Brain microvascular endothelial cell (primary cell): ENCODE measurements around the gene ANAPC10.
A peak's percentile ranks its signal among the peaks of the same experiment; 100 is the strongest.

Experiments used
- DNase-seq: peaks from one replicate; pipeline ENCODE4 v3.0.0-alpha.2; 2020
- H3K27ac ChIP-seq: fragments of 250-450 bp; sonication (Bioruptor Pico); 2 replicates; pipeline ENCODE4 v1.5.1; 2020; ENCODE audit warnings: mild to moderate bottlenecking, moderate library complexity
- H3K27me3 ChIP-seq: fragments of 250-450 bp; sonication (Bioruptor Pico); replicated peaks from 2 replicates; pipeline ENCODE4 v1.5.1; 2020; ENCODE audit warnings: mild to moderate bottlenecking
- H3K36me3 ChIP-seq: fragments of 250-450 bp; sonication (Bioruptor Pico); replicated peaks from 2 replicates; pipeline ENCODE4 v1.5.1; 2020; ENCODE audit warnings: mild to moderate bottlenecking
- H3K4me3 ChIP-seq: 2 replicates; pipeline ENCODE4 v1.5.1; 2011; ENCODE audit warnings: low read depth, mild to moderate bottlenecking, control low read depth, low read length, moderate library complexity
- CTCF ChIP-seq: IDR thresholded peaks from 2 replicates; pipeline ENCODE4 v1.5.1; 2011; ENCODE audit warnings: low read depth, mild to moderate bottlenecking, moderate library complexity, low read length, control low read depth, inconsistent platforms; ENCODE audit errors: missing control alignments
- in situ Hi-C: cut with HindIII; loops from 2 replicates; pipeline ENCODE4 v1.10.0; 2017; ENCODE audit warnings: low sequenced_read_pairs, low pct_ligation_motif_present

The ANAPC10 gene

DNA sequence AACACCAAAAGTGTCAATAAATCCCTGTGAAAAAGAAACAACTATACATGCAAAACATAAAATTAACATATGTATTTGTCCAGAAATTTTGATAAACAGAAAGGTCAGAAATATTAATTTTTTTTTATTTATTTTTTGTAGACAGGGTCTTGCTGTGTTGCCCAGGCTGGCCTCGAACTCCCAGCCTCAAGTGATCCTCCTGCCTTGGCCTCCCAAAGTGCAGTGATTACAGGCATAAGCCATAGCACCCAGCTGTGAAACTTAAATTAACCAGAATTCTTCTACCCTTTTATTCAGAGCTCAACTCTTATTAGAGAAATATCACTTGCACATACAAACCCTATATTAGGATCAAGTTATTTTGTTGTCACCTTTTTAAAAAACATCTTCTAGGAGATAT, 16.2 kb downstream of the ANAPC10 start:
- H3K4me3 ChIP-seq = no peak overlapping the region
- no peak for TF ChIP-seq CTCF
- in situ Hi-C loops = no loop called here
- DNase-seq = no peak
- H3K36me3 ChIP-seq = peaks cover 3% of the 10 kb centered on the region
- no peaks in the 10 kb centered on the region for H3K27me3 ChIP-seq
- H3K27ac ChIP-seq = no peak overlapping the region

DNA sequence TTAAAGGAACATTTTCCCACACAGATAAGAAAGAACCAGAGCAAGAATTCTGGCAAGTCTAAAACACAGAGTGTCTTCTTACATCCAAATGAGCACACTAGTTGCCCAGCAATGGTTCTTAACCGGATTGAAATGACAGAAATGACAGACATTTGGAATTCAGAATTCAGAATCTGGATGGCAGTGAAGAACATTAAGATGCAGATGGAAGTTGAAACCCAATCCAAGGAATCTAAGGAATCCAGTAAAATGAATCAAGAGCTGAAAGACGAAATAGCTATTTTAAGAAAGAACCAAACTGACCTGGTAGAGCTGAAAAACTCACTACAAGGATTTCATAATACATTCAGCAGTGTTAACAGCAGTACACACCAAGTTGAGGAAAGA, 21.5 kb downstream of the ANAPC10 start:
- Histone ChIP-seq H3K27me3 (no peaks in the 10 kb centered on the region), H3K36me3 (peaks cover 3% of the 10 kb centered on the region), H3K4me3 (no peak overlapping the region), H3K27ac (no peak overlapping the region)
- no peak for TF ChIP-seq CTCF
- DNase-seq = no peak
- in situ Hi-C loops = no loop called here

DNA sequence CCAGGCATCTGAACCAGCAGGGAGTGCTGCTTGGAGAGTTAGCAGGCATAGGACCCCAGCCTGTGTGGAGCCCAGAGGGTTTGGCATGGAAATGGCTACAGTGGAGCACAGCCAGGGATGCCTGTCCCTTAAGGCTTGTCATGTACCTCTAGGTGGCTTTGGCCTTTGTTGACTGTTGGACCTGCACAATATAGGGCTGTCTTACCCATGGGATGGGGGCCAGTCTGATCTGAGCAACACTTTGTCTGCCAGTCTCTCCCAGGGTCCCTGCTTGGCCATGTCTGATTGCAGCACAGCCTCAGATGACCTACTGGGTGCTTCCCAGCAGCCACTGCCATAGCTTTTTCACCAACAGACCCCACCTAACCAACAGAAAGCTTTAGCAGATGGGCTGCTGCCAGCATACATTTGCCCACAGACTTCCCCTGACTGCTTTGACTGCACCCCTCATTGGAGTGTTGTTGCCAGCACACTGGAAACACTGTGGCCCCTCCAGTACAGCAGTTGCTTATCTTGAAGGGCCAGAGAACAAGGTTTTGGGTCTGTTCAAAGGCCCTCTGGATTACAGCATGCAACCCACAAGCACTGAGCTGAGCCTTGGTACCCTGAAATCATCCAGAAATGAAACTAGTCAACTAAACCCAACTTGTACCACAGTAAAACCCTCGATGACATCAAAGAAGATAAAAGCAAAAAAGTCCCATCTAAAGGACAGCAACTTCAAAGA, 22.1 kb downstream of the ANAPC10 start:
- H3K27ac ChIP-seq = no peak overlapping the region
- H3K4me3 ChIP-seq = no peak overlapping the region
- TF ChIP-seq CTCF = no peak
- no peaks in the 10 kb centered on the region for H3K27me3 ChIP-seq
- in situ Hi-C loops = no loop called here
- peaks cover 3% of the 10 kb centered on the region for H3K36me3 ChIP-seq
- no peak for DNase-seq

GRCh38 chr4:145071560-145071959, 26.4 kb downstream of the ANAPC10 start:
- H3K27ac ChIP-seq = no peak overlapping the region
- no peaks in the 10 kb centered on the region for H3K27me3 ChIP-seq
- H3K4me3 ChIP-seq = no peak overlapping the region
- in situ Hi-C loops = no loop called here
- no peak for TF ChIP-seq CTCF
- no peaks in the 10 kb centered on the region for H3K36me3 ChIP-seq
- DNase-seq = no peak

GRCh38 chr4:145069361-145069760, 28.6 kb downstream of the ANAPC10 start:
- peak; percentile 38 for DNase-seq
- no peak overlapping the region for H3K4me3 ChIP-seq
- H3K36me3 ChIP-seq = no peaks in the 10 kb centered on the region
- no peaks in the 10 kb centered on the region for H3K27me3 ChIP-seq
- no peak for TF ChIP-seq CTCF
- in situ Hi-C loops = no loop called here
- no peak overlapping the region for H3K27ac ChIP-seq

DNA sequence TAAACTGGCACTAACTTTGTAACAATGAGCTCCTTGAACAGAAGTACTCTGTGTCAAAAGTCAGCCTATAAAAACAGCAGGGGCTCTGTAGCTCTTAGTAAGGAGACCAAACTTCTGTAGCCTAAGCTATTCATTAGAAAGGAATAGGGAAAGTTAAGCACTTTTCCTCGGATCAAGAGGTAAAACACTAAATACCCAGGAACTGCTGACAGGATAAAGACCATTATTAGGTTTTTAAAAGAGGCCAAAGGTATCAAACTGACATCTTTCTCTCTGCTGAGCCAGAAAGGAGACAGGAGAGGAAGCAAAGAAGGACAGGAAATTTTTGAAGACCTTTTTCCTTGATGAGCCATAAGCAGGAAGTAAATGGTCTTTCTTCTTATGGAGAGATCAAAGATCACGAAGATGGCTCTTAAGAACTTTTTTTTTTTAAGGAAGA, 31.9 kb downstream of the ANAPC10 start:
- in situ Hi-C loops = no loop called here
- H3K4me3 ChIP-seq = no peak overlapping the region
- no peaks in the 10 kb centered on the region for H3K27me3 ChIP-seq
- TF ChIP-seq CTCF = no peak
- H3K27ac ChIP-seq = no peak overlapping the region
- DNase-seq = no peak
- no peaks in the 10 kb centered on the region for H3K36me3 ChIP-seq
